CD4-positive, alpha-beta T cell treated with Interleukin-12 subunit alpha and Interleukin-12 subunit beta, for 1 hour (primary cell): ENCODE results near the gene DYNC1I2.
"Not testable (repeated sequence)": the region's sequence is repeated elsewhere in the genome, so short reads cannot be mapped to it uniquely, and the experiment has no call there.

Experiments used
- DNase-seq: peaks from one replicate; pipeline ENCODE4 v3.0.0-alpha.2; 2020

The DYNC1I2 gene

DNA sequence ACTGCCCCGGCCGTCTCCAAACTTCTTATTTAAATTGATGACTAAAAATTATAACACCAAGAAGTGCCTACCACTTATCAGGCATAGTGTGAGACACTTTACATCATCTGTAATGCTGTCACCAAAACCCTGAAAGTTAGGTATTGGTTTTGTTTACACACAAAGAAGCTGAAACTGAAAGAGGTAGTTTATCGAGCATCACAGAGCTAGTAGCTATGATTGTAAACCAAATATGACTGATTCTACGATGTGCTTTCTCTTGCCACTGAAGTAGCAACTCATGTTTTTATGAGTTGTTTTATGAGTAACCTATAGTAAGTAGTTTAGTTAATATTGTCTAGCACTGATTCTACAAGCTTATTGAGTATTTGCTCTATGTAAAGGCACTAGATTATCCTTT is 31.5 kb downstream of the DYNC1I2 start:
- no peak for DNase-seq

GRCh38 chr2:171719660-171720059 is 32.4 kb downstream of the DYNC1I2 start:
- DNase-seq, result no peak

DNA sequence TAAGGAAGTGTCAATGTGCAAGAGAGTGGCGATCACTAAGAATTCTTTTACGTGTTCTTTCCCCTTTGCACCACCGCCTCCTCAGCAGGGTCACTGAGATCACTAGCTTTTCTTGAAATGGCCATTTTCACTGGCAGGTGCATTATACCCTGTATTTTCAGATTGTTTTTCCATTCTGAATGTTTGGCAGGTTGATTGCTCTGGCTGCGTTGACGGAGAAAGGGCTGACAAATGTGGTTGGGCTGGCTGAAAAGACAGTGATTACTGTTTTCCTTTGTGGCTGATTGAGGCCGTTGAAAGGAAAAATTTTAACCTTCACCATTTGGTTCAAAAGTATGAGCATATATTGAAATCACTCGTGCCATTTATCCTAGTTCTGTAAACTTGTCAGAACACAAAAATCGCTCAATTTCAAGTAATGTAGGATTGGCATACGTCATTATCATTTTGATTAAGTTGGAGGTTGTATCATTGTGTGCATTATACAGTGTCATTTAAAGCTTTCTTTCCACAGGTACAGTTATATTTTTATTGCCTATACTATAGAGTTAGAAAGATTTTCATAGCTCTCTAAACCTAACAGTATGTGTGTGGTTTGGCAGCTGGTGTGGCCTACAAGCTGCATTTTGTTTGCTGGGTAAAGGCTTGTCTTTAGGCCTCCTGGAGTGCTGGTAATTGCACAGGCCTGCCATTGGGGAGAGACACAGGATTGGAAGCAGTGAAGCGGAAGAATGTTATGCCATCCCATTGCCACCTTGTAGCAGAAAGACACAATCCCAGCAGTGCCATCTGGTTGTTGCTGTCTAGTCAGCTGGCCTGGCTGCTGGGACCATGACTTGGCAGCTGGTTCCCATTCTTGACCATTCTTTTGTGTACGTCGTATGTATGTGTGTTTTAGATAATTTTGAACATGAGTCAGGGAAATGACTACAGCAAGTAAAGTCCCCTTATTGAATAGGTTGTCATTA is 36.7 kb downstream of the DYNC1I2 start:
- DNase-seq, result no peak

DNA sequence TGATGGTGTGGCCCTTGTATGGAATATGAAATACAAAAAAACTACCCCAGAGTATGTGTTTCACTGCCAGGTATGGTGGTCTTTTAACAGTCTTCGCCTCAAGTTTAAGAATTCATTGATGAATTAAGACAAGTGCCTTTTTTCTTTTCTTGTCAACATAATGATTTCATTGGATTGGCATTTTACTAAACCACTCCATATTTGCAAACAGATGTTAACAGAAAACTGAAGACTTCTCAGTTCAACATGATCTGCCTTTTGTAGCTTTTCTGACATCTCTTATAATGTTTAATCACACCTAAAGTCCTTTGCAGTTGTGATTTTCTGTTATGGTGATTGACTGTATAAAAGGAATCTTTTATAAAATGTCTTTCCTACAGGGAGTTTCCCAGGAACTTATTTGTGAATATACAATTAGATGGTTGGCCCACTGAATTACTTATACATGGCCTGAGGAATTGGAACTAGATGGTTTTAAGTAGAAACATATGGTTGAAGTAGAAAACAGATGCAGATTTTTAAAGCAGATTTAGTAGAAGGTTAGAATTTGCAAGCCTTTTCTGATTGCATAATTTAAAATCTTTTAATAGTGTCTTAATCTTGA is 39.7 kb downstream of the DYNC1I2 start:
- no peak for DNase-seq

DNA sequence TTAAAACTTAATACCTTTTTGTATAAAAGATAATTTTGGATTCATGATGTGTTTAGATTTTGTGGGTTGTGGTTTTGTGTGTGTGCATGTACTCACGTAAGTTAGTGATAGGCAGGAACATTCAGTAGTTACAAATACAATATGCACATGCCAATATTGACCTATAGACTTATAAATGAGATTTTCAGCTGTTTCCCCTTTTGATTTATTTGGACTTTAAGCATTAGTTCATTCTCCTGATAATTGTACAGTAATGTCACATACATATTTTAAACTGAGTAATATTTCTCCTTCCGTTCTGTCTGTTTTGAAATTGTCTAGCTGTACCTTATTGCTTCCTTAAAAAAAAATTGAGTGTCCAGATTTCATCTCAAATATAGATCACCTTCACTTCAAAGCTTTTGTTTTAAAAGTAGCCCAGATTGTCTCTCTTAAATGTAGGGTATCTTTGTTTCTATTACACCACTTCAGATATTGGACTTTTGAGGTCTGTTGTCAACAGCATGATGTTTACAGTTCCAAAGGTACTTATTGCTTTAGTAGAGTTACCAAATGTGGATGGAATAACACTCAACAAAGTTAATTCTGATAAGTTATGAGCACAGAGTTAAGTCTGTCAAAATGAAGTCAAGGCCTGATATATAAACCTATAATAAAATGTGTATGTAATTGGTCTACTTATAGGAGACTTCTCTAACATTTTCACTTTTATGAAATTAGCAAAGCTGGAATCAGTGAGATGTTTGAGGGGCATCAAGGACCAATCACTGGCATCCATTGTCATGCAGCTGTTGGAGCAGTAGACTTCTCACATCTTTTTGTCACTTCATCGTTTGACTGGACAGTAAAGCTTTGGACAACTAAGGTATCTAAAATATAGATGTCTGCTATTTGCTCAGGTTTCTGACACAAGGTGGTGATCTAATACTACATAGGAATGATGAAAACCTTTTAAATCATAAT is 42.0 kb downstream of the DYNC1I2 start:
- no peak for DNase-seq

- DNase-seq, result no peak
These were observed 42.7 kb downstream of the DYNC1I2 start for GRCh38 chr2:171729952-171730317.

DNA sequence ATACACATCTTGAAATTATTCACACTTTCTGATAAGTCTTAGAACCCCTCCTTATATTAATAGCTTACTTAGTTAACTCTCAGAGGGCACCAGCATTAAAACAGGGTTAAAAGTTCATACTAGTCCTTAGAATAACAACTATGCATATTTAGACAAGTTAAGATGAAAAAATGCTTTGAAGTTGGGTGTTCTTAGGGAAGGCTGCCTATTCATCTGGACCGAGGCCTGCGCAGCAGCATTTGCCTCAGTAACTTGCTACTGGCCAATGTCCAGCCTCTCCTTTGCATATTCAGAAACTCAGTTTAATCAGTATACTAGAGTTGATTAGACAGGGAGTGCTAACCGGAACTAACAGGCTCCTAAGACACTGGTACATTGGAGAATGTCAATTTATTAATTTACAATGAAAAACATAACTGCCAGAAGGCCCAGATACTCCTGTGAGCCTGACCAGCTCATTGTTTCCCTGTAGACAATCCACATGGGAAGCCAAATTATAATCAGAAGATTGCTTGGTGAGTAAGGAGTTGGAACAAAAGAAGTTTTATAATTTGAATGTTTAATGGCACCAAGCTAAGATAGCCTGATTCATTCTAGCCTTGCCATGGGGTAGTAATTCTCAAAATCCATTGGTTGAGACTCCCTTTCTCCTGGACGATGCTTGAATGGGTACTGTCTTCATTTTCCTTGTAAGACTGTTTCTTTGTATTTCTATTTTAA is 48.9 kb downstream of the DYNC1I2 start:
- no peak for DNase-seq

GRCh38 chr2:171741189-171741588 is 53.9 kb downstream of the DYNC1I2 start:
- no peak for DNase-seq

GRCh38 chr2:171742760-171743159 is 55.5 kb downstream of the DYNC1I2 start:
- DNase-seq, result no peak

GRCh38 chr2:171745141-171745540 is 57.9 kb downstream of the DYNC1I2 start:
- no peak for DNase-seq

- DNase-seq, result no peak
These were observed 58.5 kb downstream of the DYNC1I2 start for GRCh38 chr2:171745806-171746205.

- DNase-seq, result no peak
These were observed 60.1 kb downstream of the DYNC1I2 start for GRCh38 chr2:171747371-171747770.

DNA sequence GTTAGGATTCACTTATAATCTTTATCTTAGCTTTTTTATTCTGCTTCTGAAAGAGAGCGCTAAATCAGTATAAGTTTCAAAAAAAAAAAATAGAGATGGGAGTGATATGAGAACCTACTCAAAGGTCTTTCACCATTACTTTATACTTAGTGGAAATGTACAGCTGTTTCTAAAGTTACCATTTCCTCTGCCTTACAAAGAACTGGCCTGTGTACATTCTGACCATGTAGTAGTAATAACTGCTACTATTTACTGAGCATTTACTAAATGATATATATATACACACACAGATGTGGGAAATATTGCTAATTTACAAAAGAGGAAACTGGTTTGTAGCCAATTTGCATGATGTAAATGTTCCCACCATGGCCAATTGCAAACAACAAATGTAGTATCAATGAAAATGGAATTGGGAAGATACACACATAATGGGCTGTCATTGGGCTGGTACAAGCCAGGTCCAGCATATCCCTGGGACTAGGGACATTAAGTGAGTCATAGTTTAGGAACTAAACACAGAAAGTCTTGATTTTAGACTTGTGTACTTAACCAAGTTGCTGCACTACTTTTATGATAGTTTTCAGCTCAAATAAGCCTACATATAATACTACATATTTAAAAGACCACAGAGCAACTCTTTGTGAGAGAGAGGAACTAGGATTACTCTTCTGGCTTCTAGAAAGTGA is 67.1 kb downstream of the DYNC1I2 start:
- DNase-seq, result no peak

DNA sequence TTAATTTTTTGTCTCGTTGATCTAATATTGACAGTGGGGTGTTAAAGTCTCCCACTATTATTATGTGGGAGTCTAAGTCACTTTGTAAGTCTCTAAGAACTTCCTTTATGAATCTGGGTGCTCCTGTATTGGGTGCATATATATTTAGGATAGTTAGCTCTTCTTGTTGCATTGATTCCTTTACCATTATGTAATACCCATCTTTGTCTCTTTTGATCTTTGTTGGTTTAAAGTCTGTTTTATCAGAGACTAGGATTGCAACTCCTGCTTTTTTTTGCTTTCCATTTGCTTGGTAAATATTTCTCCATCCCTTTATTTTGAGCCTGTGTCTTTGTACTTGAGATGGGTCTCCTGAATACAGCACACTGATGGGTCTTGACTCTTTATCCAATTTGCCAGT is 71.5 kb downstream of the DYNC1I2 start:
- not testable (repeated sequence) for DNase-seq

GRCh38 chr2:171761176-171761575 is 73.9 kb downstream of the DYNC1I2 start:
- DNase-seq, result not testable (repeated sequence)

- DNase-seq, result no peak
These were observed 75.8 kb downstream of the DYNC1I2 start for GRCh38 chr2:171762879-171763573.

GRCh38 chr2:171763602-171764001 is 76.3 kb downstream of the DYNC1I2 start:
- no peak for DNase-seq

DNA sequence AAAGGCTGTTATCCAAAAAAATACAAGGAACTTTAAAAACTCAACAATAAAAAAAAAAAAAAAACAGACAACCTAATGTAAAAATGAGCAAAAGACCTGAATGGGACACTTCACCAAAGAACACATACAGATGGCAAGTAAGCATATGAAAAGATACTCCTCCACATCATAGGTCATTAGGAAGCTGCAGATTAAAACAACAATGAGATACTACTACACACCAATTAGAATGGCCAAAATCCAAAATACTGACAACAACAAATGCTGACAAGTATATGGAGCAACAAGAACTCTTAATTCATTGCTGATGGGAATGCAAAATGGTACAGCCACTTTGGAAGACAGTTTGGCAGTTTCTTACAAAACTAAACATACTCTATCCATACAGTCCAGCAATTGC is 84.2 kb downstream of the DYNC1I2 start:
- no peak for DNase-seq

- DNase-seq, result no peak
These were observed 85.1 kb downstream of the DYNC1I2 start for GRCh38 chr2:171772373-171772772.

- DNase-seq, result not testable (repeated sequence)
These were observed 87.3 kb downstream of the DYNC1I2 start for GRCh38 chr2:171774581-171774980.

DNA sequence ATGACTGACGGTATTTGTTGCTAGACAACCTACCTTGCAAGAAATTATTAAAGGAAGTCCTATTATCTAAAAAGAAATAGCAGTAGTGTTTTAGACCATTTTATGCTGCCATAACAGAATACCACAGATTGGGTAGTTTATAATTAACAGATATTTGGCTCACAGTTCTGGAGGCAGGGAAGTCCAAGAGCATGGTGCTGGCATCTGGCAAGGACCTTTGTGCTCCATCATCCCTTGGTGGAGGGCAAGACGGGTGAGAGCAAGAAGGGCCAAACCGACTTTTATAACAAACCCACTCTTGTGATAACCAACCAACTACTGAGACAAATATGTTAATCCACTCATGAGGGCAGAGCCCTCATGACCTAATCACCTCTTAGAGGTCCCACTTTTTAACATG is 91.2 kb downstream of the DYNC1I2 start:
- DNase-seq, result no peak
